HG03025 (cell line): ENCODE data around the gene WNT8A.

Source experiments
- ATAC-seq: cut with Tn5 transposase; IDR thresholded peaks from one replicate; pipeline ENCODE4 v1.9.1; 2021; ENCODE audit warnings: mild to moderate bottlenecking, moderate library complexity; ENCODE audit not compliant: unreplicated experiment, low FRiP score

WNT8A gene

DNA sequence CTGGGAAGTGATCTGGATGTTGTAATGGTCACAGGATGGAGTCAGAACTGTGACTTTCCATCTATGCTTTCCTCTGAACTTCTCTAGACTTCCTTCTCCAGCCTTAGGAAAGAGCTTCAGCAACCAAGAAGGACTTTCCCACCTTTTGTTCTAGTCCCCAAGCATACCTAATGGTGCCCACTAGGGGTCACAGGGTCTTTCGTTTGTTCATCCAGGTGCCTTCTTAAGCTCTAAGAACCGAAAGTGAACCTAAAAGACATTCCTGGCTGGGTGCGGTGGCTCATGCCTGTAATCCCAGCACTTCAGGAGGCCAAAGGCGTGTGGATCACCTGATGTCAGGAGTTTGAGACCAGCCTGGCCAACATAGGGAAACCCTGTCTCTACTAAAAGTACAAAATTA lies 1.8 kb upstream of the WNT8A start:
- ATAC-seq: no peak

DNA sequence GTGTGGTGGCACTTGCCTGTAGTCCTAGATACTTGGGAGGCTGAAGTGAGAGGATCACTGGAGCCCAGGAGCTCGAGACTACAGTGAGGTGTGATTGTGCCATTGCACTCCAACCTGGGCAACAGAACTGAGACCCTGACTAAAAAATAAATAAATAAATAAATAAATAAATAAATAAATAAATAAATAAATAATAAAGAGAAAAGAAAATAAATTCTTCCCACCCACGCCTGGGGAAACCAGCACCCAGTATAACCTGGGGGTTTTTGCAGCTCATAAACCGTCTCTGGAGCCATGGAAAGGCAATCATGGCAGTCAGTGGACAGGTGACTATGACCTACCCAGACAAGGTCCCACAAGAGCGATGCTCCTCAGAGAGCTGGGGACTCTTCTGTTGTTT lies 7.9 kb downstream of the WNT8A start:
- no peak for ATAC-seq

DNA sequence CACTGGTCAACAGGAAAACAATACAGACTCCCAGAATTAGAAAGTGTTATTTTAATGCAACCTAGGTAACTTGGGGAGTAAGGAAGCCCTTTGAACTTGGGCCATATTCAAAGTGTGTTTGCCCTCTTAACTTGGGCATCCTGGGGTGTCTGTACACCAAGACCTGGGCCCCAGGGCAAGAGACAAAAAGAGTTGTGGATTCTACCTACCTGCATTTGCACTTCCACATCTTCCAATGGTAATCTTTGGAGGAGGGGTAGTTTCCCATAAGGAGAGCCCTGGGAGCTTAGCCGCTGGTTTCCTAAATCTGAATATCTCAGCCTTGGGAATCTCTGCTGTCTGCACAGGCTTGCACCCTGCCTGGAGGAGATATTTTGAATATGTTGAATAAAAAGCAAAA lies 8.5 kb downstream of the WNT8A start:
- ATAC-seq: no peak

DNA sequence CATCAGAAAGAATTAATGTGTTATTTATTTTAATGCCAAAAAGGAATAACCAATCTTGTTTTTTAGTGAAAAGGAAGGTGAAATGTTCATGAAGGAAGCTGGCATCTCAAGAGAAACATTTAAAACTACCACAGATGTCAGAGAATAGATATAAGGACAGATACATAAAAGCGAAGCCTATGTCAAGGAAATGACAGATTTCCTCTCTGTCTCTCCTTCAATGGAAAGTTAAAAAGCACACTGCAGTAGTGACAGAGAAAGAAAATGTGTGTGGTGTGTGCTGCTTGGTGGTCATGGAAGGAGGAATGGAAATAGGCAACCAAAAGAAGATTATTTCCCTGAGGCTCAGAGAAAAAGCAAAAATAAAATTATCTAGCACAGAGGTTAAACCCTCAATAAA lies 9.2 kb downstream of the WNT8A start:
- ATAC-seq: no peak

GRCh38 chr5:138095100-138095907 lies 11.5 kb downstream of the WNT8A start:
- no peak for ATAC-seq

DNA sequence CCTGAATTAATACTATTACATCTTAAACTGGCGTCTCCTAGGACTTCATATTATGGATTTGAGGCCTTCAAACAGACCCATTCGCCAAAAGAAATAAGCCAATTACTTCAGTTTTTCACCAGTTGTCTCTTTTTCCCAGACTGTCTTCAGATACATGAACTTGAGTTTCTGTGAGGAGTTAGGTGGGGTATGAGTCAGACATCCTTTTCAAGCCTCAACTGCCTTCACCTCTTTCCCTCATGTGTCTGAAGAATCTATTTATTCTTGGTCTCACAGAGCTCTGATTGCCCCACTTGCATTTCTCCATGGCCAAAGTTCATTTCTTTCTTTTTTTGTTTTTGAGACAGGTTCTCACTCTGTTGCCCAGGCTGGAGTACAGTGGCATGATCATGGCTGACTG lies 12.5 kb downstream of the WNT8A start:
- ATAC-seq: no peak

DNA sequence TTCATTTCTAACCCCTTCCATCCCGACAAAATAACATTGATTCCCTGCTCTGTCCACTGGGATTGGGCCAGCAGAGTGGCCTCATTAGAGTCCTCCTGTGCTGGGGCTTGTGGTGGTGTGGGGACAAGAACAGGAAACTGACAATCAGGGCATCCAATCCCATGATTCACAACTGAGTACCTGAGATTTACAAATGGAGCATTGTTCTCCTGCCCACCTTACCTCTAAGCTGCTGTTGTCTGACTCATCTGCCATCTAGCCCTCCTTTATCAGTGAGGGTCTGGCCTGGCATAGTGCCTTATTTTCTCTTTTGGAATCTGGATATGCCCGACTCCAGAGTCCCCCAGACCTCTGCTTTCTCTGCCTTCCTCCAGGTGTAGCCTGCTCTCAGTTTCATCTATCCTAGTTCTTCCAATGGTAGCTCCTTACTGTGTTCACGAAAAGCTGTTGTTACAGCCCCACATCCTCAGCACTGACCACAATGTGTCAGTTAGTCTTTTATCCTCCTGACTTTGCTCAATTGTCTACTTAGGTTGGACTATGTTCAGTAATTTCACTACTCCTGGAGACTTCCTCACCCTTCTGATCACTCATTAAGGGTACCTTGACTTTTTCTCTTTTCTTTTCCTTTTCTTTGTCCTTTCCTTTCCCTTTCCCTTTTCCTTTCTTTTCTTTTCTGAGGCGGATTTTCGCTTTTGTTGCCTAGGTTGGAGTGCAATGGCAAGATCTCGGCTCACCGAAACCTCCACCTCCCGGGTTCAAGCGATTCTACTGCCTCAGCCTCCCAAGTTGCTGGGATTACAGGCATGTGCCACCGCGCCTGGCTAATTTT lies 13.4 kb downstream of the WNT8A start:
- no peak for ATAC-seq

- no peak for ATAC-seq
Measured at GRCh38 chr5:138102454-138103318, 18.9 kb downstream of the WNT8A start.

GRCh38 chr5:138103319-138103637 lies 19.4 kb downstream of the WNT8A start:
- ATAC-seq: no peak

GRCh38 chr5:138105709-138106108 lies 21.9 kb downstream of the WNT8A start:
- ATAC-seq: no peak

DNA sequence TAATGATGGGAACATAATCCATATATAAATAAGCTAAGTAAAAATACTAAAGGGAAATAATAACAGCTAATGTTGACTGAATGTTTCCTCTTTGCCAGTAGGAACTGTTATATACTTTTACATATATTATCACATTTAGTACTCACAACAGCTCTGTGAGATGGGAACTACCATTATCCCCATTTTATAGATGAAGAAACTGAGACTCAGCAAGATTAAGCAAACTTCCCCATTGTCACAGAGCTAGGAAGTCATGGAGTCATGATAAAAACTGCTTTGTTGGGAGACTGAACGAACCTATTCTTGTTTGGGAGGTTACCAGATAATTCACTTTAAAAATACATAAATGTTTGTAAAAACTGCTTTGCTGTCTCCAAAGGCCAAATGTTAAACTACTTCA lies 23.4 kb downstream of the WNT8A start:
- no peak for ATAC-seq

DNA sequence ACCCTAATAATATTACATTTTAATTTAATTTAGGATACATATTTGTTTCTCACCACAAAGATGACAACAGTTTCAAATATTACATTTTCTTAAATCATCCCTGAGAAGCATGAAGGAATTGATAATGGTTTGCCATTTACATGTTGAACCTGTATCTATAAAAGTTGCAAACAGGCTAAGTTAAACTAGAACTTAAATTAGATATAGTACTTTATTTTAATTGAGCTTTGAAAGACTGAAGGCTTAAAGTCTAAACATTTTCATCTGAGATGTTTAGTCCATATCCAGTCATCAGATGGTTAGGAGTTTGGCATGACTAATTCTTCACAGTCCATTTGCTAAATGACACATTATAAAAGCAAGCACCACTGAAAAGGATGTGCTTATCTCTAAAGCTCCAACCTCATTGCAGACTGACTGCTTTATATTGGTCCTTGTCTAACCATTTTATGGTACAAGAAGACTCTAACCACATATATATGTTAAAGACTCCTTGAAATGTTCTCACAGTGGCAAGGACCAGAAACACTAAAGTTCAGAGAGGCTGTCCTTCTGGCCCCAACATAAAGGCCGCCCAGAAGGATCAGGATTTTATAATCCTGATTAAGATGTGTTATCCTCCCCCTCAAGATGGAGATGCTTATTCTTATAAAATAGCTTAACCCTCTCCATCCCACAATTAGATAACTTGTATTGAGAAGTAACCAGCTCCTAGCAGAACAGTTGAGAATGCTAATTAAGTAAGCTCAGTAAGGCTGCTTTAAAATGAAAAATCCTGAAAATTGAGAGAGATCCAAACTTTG lies 25.8 kb downstream of the WNT8A start:
- ATAC-seq: no peak

DNA sequence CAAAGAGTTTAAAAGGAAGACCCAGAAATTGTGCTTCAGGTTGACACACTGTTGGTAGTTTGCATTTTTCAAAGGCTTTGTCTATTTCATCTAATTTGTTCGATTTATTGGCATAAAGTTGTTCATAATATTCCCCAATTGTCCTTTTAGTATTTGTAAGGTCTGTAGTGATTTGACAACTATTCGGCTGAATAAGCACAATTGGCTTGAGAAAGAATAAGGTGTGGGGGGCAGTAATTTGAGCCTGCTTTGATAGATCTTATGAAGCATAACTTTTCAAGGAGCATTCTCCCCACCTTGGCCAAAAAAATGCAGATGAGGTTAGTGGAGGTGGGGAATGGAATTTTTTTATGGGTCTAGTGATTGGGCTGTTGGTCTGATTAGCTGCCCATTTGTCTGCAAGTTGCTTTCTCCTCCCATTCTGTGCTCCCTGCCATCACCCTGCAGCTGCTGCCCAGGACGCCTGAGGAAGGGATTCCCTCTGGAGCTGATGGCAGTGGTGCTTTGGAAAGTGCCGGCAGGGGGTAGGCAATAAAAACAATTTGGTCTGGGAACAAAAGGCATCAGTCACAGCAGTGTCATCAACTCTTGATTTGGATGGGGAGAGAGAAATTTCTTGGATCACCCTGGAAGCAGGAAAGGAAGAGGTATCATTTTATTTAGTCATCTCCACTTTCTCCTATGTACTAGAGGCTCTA lies 26.6 kb downstream of the WNT8A start:
- no peak for ATAC-seq

- no peak for ATAC-seq
Measured at GRCh38 chr5:138111181-138111580, 27.3 kb downstream of the WNT8A start.

- ATAC-seq: no peak
Measured at GRCh38 chr5:138111937-138112336, 28.1 kb downstream of the WNT8A start.

DNA sequence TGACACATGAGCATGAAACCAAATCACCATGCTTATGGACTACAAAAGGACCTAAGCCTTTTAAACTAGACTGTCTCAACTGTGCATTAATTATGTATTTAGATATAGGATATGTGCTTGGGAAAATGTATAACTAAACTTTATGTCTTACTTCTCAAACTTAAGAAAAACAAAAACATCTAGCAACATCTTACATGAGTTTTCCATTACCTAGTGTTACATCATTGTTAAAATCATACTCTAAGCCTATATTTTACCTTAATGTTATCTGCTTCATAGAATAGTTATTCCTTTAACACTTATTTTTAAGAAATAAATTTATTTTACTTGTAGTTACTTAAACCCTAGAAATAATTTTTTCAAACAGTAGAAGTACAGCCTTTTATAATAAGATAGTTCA lies 31.4 kb downstream of the WNT8A start:
- no peak for ATAC-seq

DNA sequence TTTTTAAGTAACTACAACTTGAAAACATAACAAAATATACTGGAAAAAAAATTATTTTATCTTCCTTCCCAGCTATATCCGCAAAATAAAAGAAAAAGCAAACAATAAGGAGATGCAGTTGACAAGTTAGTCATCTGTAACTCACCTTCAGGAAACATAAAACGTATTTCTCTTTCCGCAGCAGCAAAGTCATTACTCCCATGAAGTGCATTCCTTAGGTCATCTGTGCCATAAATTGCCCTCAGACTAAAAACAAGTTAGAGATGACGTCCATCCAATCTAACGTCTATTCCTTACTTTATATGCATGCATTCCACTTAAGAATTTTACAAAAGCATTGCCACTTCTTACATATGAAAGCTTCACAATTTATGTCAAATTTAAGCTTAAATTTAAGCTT lies 44.5 kb downstream of the WNT8A start:
- no peak for ATAC-seq

- ATAC-seq: no peak
Measured at GRCh38 chr5:138129347-138129746, 45.5 kb downstream of the WNT8A start.

DNA sequence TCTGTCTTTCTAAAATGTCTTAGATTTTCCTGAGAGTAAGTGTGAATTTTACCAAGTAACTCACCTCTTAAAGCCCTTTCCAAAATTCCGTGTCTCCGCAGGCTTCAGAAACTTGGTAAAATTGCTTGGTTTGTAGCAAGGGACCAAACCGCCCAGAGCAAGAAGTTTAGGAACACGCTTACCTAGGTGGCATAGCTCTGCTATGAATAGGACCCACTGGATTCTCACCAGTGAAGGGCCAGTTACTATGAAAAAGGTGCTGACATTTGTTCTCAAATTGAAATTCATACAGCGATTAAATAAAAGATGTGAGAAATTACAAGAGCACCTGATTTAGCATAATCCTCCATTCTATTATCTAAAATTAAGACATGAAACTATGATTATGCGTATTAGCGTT lies 48.7 kb downstream of the WNT8A start:
- ATAC-seq: no peak
